ENCODE measurements around the gene PSEN2. TPM values are rescaled to one million over a fixed set of nuclear protein-coding genes. Genes with fewer than 3 reads are reported as not detected.
A peak's percentile ranks its signal among the peaks of the same experiment; 100 is the strongest.

PSEN2 gene
- total RNA-seq, 2 experiments from 2014 or later: 0.64 to 0.69 TPM

DNA sequence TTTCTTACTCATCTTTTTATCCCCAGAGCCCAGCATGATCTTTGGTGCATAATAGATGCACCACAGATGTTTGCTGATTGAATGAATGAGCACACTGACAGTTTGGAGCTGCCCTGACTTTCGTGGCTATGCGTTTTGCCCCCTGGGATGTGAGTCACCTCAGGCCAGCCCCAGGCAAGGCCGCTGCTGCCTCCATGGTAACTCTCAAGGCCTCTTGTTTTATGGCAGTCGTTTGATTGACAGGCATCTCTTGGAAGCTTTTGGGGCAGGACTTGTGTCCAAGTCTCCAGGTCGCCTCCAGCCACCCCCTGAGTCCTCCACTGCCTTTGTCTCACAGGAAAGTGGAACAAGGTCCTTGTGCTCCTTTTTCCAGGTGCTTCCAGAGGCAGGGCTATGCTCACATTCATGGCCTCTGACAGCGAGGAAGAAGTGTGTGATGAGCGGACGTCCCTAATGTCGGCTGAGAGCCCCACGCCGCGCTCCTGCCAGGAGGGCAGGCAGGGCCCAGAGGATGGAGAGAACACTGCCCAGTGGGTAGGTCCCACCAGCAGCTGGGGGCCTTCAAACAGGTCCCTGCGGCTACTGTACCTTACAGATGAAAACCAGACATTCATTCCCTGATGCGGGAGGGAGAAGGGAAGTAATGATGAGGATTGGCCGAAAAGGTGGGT, 11.2 kb downstream of the PSEN2 start:
- DNase-seq: no peak
- peak overlapping the region; percentile 93 for H3K27ac Mint-ChIP-seq
- intact Hi-C loops (cut with micrococcal nuclease): loop anchor here (1.0 to 5.0 kb wide), 7 partner anchors 53 to 1286 kb away; partner anchors contain the start of genes IBA57 and ITPKB
- no peaks in the 10 kb centered on the region for H3K27me3 Mint-ChIP-seq (ENCODE audit: low read depth)
- CTCF ChIA-PET: no interaction called here
- peaks cover 51% of the 10 kb centered on the region for H3K4me1 Mint-ChIP-seq (ENCODE audit: low read depth)
- no peak overlapping the region for H3K4me3 Mint-ChIP-seq
- H3K9me3 Mint-ChIP-seq: no peaks in the 10 kb centered on the region
- H3K36me3 Mint-ChIP-seq (ENCODE audit: low read depth): no peaks in the 10 kb centered on the region

DNA sequence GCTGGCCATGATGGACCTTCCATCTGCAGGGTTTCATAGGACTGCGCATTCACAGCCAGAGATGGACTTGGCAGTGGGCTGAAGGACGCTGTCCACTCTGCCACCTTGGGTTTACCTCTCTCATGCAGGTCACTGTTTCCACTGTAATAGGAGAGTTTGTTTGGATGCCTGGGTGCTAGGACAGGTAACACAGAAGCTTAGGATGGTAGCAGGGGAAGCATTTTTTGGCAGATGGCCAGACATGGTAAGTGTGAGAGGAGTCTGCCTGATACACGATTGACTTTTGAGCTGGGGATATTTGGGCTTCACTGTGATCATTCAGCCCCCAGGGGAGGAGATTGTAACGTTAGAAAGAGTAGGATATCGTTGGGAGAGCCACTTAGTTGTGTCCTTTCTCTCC, 11.8 kb downstream of the PSEN2 start:
- CTCF ChIA-PET: interaction anchor here (1.0 to 1.3 kb wide), 2 partner anchors 10 to 474 kb away, joined by 3 to 4 read pairs; partner anchors contain the start of gene PARP1
- DNase-seq: peak; percentile 35
- peak overlapping the region; percentile 74 for H3K4me3 Mint-ChIP-seq
- intact Hi-C loops (cut with micrococcal nuclease): loop anchor here (1.0 to 5.0 kb wide), 7 partner anchors 53 to 1285 kb away; partner anchors contain the start of genes IBA57 and ITPKB
- peaks cover 51% of the 10 kb centered on the region for H3K4me1 Mint-ChIP-seq (ENCODE audit: low read depth)
- H3K9me3 Mint-ChIP-seq: no peaks in the 10 kb centered on the region
- H3K27ac Mint-ChIP-seq: peak overlapping the region; percentile 93
- H3K27me3 Mint-ChIP-seq (ENCODE audit: low read depth): no peaks in the 10 kb centered on the region
- H3K36me3 Mint-ChIP-seq (ENCODE audit: low read depth): no peaks in the 10 kb centered on the region

DNA sequence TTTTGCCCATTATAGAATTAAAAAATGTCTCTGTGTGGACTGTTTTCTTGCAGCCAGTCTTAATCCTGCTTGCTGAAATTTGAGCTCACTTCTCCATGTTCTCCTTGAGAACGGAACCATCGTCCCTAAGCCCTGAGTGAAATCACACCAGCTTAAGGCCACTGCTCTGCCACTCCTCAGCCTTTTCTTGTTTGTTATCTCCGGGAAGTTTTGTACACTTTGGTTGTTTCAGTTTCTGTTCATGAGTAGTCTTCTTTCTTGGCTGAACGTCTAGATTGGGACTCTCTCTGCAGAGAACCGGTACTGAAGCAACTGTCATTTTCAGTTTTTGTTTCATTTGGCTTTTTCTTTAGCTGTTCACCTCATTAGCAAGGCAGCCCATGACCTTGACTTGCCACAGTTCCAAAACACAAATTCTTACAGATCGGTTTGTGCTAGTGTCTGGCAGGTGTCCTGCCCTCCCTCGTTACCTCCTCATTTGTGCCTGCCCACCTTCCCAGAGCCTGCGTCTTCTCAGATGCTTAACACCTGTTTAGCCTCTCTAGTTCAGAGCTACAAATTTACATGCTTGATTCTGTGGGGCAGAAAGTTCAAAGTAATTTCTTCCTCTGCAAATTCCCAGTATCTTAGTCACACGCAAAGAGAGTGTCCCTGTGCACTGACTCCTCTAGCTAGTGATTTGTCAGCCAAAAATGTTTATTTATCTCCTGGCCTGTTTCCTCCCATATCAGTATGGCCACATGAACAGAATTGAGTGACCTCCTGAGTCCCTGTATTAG, 12.4 kb downstream of the PSEN2 start:
- peak overlapping the region; percentile 74 for H3K4me3 Mint-ChIP-seq
- DNase-seq: peak; percentile 57
- peak overlapping the region; percentile 93 for H3K27ac Mint-ChIP-seq
- H3K4me1 Mint-ChIP-seq (ENCODE audit: low read depth): peaks cover 51% of the 10 kb centered on the region
- CTCF ChIA-PET: interaction anchor here (0.7 to 1.3 kb wide), 5 partner anchors 11 to 475 kb away, joined by 3 to 6 read pairs (median 4); partner anchors contain the start of gene PARP1
- intact Hi-C loops (cut with micrococcal nuclease): loop anchor here (1.0 to 5.0 kb wide), 7 partner anchors 54 to 1284 kb away; partner anchors contain the start of genes IBA57 and ITPKB
- no peaks in the 10 kb centered on the region for H3K9me3 Mint-ChIP-seq
- no peaks in the 10 kb centered on the region for H3K27me3 Mint-ChIP-seq (ENCODE audit: low read depth)
- H3K36me3 Mint-ChIP-seq (ENCODE audit: low read depth): no peaks in the 10 kb centered on the region

DNA sequence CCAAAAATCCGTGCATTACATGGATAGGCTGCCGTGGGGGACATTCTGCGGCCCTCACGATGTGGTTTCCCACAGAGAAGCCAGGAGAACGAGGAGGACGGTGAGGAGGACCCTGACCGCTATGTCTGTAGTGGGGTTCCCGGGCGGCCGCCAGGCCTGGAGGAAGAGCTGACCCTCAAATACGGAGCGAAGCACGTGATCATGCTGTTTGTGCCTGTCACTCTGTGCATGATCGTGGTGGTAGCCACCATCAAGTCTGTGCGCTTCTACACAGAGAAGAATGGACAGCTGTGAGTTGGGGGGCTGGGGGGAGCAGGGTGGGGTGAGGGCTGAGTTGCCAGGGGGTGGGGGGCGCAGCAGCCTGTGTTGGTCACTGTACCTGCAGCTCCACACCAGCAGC, 13.2 kb downstream of the PSEN2 start:
- Mint-ChIP-seq H3K4me1 (ENCODE audit: low read depth) (peaks cover 51% of the 10 kb centered on the region), H3K4me3 (peak overlapping the region; percentile 74), H3K36me3 (ENCODE audit: low read depth) (no peaks in the 10 kb centered on the region), H3K27ac (peak overlapping the region; percentile 93), H3K9me3 (no peaks in the 10 kb centered on the region), H3K27me3 (ENCODE audit: low read depth) (no peaks in the 10 kb centered on the region)
- intact Hi-C loops (cut with micrococcal nuclease): loop anchor here (2.0 to 5.0 kb wide), 4 partner anchors 55 to 1284 kb away; partner anchors contain the start of gene IBA57
- DNase-seq: no peak
- CTCF ChIA-PET: interaction anchor here (0.6 to 1.3 kb wide), 4 partner anchors 29 to 476 kb away, joined by 4 to 6 read pairs (median 4); partner anchors contain the start of gene PARP1

DNA sequence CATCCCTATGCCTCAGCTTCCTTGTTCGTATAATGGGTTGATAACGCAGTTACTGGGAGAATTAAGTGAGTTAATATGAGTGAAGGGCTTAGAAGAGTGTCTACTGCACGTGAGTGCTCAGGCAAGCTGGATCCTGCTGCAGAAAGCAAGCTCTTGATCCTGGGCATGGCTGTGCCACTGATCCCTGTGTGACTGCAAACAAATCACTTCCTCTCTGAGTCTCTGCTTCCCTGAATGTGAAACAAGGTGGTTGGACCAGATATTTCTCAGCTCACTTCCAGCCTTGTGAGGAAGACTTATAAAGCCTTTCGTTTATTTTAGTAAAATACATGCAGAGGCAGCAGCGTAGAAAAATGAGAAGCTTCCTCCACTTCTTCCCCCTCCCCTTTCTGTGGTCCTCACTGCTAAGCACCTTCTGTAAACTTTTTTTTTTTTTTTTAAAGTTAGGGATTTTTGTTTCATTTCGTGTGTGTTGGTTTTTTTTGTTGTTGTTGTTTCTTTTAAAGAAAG, 13.8 kb downstream of the PSEN2 start:
- peak overlapping the region; percentile 11 for H3K4me3 Mint-ChIP-seq
- H3K27me3 Mint-ChIP-seq (ENCODE audit: low read depth): no peaks in the 10 kb centered on the region
- DNase-seq: no peak
- H3K27ac Mint-ChIP-seq: peak overlapping the region; percentile 19
- peaks cover 51% of the 10 kb centered on the region for H3K4me1 Mint-ChIP-seq (ENCODE audit: low read depth)
- CTCF ChIA-PET: interaction anchor here (0.6 kb wide), 2 partner anchors 435 to 447 kb away, joined by 3 to 4 read pairs; no protein-coding TSS in a partner anchor
- no peaks in the 10 kb centered on the region for H3K36me3 Mint-ChIP-seq (ENCODE audit: low read depth)
- H3K9me3 Mint-ChIP-seq: no peaks in the 10 kb centered on the region
- intact Hi-C loops (cut with micrococcal nuclease): loop anchor here (5.0 kb wide), 1 partner anchor 1283 kb away; the partner anchor contains the start of gene IBA57

DNA sequence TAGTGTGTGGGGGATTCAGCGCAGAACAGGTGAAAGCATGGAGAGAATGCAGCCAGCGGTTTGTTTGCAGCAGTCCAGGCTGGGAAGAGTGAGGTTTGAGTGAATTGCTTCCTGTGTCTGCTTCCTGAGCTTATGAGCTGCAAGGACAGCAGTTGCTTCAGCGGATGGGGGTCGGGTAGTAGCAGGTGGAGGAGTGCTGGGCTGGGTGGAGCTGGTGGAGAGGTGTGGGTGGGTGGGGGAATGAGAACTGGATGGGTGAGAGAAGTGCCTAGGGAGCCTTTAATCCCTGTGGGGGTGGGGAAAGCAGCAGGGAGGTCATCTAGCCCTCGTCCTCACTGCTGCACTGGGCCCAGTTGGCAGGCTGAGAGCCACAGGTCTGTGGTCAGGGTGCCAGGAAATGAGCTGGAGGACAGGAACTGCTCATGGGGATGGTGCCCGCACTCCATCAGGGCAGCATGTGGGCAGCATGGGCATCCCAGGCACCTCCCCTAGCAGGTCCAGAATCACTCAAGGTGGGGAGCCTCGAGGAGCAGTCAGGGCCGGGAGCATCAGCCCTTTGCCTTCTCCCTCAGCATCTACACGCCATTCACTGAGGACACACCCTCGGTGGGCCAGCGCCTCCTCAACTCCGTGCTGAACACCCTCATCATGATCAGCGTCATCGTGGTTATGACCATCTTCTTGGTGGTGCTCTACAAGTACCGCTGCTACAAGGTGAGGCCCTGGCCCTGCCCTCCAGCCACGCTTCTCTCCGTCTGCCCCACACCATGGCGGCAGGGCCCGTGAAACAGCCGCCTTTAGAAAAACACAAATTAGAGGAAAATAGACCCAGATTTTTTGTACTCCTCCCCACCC, 14.8 kb downstream of the PSEN2 start:
- CTCF ChIA-PET: interaction anchor here (0.6 kb wide), 2 partner anchors 27 to 446 kb away, joined by 3 read pairs; no protein-coding TSS in a partner anchor
- no peaks in the 10 kb centered on the region for H3K36me3 Mint-ChIP-seq (ENCODE audit: low read depth)
- peaks cover 51% of the 10 kb centered on the region for H3K4me1 Mint-ChIP-seq (ENCODE audit: low read depth)
- H3K4me3 Mint-ChIP-seq: no peak overlapping the region
- no peak overlapping the region for H3K27ac Mint-ChIP-seq
- no peaks in the 10 kb centered on the region for H3K9me3 Mint-ChIP-seq
- peak; percentile 15 for DNase-seq
- intact Hi-C loops (cut with micrococcal nuclease): loop anchor here (5.0 kb wide), 1 partner anchor 1282 kb away; the partner anchor contains the start of gene IBA57
- no peaks in the 10 kb centered on the region for H3K27me3 Mint-ChIP-seq (ENCODE audit: low read depth)

DNA sequence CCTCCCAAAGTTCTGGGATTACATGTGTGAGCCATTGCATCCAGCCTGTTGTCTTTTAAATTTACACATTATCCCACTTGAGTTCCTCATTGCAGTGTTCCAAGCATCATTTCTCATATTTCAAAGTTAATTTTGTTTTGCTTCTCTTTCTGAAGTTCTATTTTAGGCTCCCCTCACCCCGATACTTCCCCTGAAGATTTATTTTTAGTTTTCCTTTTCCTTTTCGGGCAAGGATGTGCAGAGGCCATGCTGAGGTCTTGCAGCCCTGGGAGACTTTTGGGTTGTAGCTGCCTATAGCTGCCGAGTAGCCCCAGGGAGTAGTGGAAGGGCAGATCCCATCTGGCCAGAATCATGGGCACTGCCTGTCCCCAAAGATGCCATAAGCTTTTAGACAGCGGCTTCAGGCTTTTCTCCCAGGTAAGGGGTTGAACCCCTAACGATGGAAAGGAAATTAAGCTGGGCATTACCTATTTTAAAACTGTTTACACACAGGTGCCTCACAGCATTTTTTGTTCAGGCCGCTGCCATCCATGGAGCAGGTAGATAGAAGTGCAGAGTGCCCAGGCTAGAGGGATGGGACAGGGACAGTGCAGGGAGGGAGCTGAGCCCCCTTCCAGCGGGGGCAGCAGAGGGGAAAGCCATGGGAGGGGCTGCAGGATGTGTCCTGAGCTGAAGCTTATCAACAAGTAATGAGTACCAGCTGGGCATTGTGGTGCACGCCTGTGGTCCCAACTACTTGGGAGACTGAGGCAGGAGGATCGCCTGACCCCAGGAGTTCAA, 15.9 kb downstream of the PSEN2 start:
- H3K27ac Mint-ChIP-seq: no peak overlapping the region
- CTCF ChIA-PET: interaction anchor here (1.2 to 1.5 kb wide), 2 partner anchors 11 to 26 kb away, joined by 3 to 4 read pairs; no protein-coding TSS in a partner anchor

DNA sequence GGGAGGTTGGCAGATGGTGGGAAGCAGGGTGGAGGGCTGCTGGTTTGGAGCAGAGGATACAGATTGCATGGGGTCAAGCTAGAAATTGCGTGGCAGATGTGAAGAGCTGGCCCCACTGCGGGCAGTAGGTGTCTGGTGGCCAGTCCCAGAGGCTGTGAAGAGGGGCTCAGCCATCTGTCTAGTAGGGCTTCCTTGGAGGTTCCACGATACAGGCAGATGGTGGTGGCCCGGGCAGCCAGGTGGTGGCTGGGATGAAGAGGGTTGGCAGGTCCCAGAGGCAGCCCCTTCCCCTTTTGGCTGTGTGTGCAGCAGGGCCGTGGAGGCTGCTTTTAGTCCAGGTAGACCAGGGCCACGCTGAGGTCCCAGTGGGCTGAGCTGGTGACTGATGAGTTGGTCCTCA, 16.6 kb downstream of the PSEN2 start:
- intact Hi-C loops (cut with micrococcal nuclease): no loop called here
- DNase-seq: no peak
- H3K36me3 Mint-ChIP-seq (ENCODE audit: low read depth): no peaks in the 10 kb centered on the region
- H3K27ac Mint-ChIP-seq: no peak overlapping the region
- H3K9me3 Mint-ChIP-seq: no peaks in the 10 kb centered on the region
- H3K27me3 Mint-ChIP-seq (ENCODE audit: low read depth): no peaks in the 10 kb centered on the region
- CTCF ChIA-PET: interaction anchor here (1.2 to 1.5 kb wide), 2 partner anchors 12 to 25 kb away, joined by 3 to 4 read pairs; no protein-coding TSS in a partner anchor
- peaks cover 43% of the 10 kb centered on the region for H3K4me1 Mint-ChIP-seq (ENCODE audit: low read depth)
- no peak overlapping the region for H3K4me3 Mint-ChIP-seq

More for the DNA sequence above, 15.9 kb downstream of the PSEN2 start:
- peaks cover 50% of the 10 kb centered on the region for H3K4me1 Mint-ChIP-seq (ENCODE audit: low read depth)
- no peaks in the 10 kb centered on the region for H3K9me3 Mint-ChIP-seq
- no peaks in the 10 kb centered on the region for H3K27me3 Mint-ChIP-seq (ENCODE audit: low read depth)
- DNase-seq: no peak
- H3K4me3 Mint-ChIP-seq: no peak overlapping the region
- intact Hi-C loops (cut with micrococcal nuclease): no loop called here
- no peaks in the 10 kb centered on the region for H3K36me3 Mint-ChIP-seq (ENCODE audit: low read depth)

DNA sequence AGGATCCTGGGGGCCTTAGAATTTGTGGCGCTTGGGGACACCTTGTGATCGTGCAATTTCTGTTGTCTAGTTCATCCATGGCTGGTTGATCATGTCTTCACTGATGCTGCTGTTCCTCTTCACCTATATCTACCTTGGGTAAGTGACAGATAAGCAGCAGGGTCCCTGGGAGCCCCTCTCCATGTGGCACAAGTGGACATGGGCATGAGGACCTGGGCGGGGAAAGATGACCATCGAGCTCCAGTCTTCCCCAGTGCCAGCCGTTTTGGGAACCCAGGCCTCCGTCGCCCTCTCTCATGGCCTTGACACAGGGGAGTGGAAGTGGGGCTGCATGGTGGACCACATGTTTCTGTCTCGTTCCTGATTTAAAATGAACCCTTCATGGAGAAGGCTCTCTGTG, 17.6 kb downstream of the PSEN2 start:
- peaks cover 33% of the 10 kb centered on the region for H3K4me1 Mint-ChIP-seq (ENCODE audit: low read depth)
- CTCF ChIA-PET: no interaction called here
- H3K27ac Mint-ChIP-seq: no peak overlapping the region
- H3K36me3 Mint-ChIP-seq (ENCODE audit: low read depth): no peaks in the 10 kb centered on the region
- DNase-seq: no peak
- no peaks in the 10 kb centered on the region for H3K27me3 Mint-ChIP-seq (ENCODE audit: low read depth)
- H3K9me3 Mint-ChIP-seq: no peaks in the 10 kb centered on the region
- intact Hi-C loops (cut with micrococcal nuclease): no loop called here
- H3K4me3 Mint-ChIP-seq: no peak overlapping the region

DNA sequence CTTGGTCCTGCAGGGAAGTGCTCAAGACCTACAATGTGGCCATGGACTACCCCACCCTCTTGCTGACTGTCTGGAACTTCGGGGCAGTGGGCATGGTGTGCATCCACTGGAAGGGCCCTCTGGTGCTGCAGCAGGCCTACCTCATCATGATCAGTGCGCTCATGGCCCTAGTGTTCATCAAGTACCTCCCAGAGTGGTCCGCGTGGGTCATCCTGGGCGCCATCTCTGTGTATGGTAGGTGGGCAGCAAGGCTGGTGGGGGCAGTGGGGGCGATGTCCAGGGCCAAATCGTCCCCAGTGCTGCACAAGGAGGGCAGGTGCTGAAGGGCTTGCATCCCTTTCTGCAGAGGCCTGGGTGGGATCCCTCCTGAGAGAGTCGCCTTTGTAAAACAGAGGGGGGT, 18.4 kb downstream of the PSEN2 start:
- no peak for DNase-seq
- no peaks in the 10 kb centered on the region for H3K9me3 Mint-ChIP-seq
- no peaks in the 10 kb centered on the region for H3K36me3 Mint-ChIP-seq (ENCODE audit: low read depth)
- H3K4me1 Mint-ChIP-seq (ENCODE audit: low read depth): peaks cover 26% of the 10 kb centered on the region
- H3K27me3 Mint-ChIP-seq (ENCODE audit: low read depth): no peaks in the 10 kb centered on the region
- no peak overlapping the region for H3K4me3 Mint-ChIP-seq
- no peak overlapping the region for H3K27ac Mint-ChIP-seq
- intact Hi-C loops (cut with micrococcal nuclease): no loop called here
- CTCF ChIA-PET: no interaction called here

All from activated naive CD4-positive, alpha-beta T cell treated with anti-CD3 and anti-CD28 coated beads for 36 hours (primary cell).